Measurements from ENCODE around the gene CUEDC1. TPM values are rescaled to one million over a fixed set of nuclear protein-coding genes. Genes with fewer than 3 reads are reported as not detected.

The CUEDC1 gene
- total RNA-seq, 4 donors from 2014 or later, result 10.2 to 45.4 (median 19.2) TPM

DNA sequence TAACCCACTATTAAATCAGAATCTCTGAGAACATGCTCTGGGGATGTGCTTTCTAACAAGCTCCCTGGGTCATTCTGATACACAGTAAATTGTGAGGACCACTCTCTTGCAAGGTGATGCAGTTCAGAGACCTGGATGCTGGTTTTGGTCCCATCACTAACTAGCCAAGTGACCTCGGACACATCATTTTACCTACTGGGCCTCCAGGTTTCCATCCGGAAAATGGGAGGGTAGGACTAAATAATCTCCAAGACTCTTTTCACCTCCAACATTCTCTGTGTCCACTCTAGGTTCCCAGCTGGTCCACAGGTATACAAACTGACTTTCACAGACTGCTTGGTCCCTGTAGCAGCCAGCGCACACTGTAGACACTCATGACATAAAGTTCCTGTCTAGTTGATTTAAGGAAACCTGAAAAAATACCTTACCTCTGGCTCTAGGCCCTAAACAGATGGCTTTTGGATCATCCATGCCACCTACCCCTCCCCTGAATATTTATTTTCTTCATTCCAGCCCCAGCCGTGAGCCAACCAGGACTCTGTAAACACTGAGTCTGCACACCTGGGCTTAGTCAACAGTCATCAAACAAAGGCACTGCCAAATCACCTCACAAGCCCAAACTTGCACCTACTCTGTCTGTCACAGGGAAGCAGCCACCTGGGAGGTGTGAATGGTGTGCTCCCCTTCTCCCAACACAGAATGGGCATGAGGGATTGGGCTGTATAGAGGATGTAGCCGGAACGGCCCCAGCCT is 54.0 kb downstream of the CUEDC1 start:
- Histone ChIP-seq H3K36me3 (no peaks in the 10 kb centered on the region), H3K9me3 (no peaks in the 10 kb centered on the region), H3K27me3 (no peaks in the 10 kb centered on the region), H3K4me3 (no peak overlapping the region), H3K27ac (peak overlapping the region in 3 of 4 donors; percentile 32 to 83 (median 73)), H3K4me1 (peaks cover 17 to 64% (median 25%) of the 10 kb centered on the region in 4 donors)
- TF ChIP-seq POLR2A (IDR thresholded peaks at IDR 0.05), result no peak
- TF ChIP-seq CTCF (IDR thresholded peaks at IDR 0.05), result no peak
- DNase-seq, result no peak

GRCh38 chr17:57899822-57900221 is 55.4 kb downstream of the CUEDC1 start:
- H3K27ac ChIP-seq, result peak overlapping the region; percentile 17 to 86 (median 70)
- H3K4me1 ChIP-seq, result peaks cover 17 to 70% (median 25%) of the 10 kb centered on the region in 4 donors
- no peaks in the 10 kb centered on the region for H3K9me3 ChIP-seq
- TF ChIP-seq POLR2A (IDR thresholded peaks at IDR 0.05) (no peak), CTCF (IDR thresholded peaks at IDR 0.05) (no peak)
- no peaks in the 10 kb centered on the region for H3K36me3 ChIP-seq
- DNase-seq, result peak in 2 of 3 donors; percentile 76 to 85
- H3K4me3 ChIP-seq, result no peak overlapping the region
- no peaks in the 10 kb centered on the region for H3K27me3 ChIP-seq

DNA sequence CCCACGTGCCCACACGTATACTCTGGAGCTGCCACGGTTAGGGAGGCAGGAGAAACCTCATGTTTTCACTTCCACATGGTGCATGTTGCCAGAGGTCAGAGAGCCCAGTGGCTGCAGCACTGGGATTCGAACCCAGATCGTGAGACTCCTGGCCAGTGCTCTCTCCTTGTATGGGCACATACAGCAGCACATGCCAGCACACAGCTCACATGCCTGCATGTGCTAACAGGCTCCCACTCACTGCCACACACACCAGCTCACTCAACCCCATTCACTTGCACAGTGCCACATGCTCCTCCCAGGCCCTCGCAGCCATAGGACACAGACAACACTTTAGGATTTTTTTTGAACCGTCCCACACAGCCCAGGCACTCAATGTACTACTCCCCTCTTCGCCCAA is 55.8 kb downstream of the CUEDC1 start:
- no peaks in the 10 kb centered on the region for H3K9me3 ChIP-seq
- DNase-seq, result no peak

GRCh38 chr17:57898487-57899311 is 56.5 kb downstream of the CUEDC1 start:
- no peak for TF ChIP-seq CTCF (IDR thresholded peaks at IDR 0.05)
- TF ChIP-seq POLR2A (IDR thresholded peaks at IDR 0.05), result no peak
- Histone ChIP-seq H3K4me1 (peaks cover 17 to 70% (median 21%) of the 10 kb centered on the region in 4 donors), H3K36me3 (no peaks in the 10 kb centered on the region), H3K9me3 (no peaks in the 10 kb centered on the region), H3K27ac (peak overlapping the region; percentile 57 to 86 (median 70)), H3K4me3 (no peak overlapping the region), H3K27me3 (no peaks in the 10 kb centered on the region)
- DNase-seq, result no peak

More for the DNA sequence above, 55.8 kb downstream of the CUEDC1 start:
- H3K27ac ChIP-seq, result peak overlapping the region; percentile 57 to 86 (median 70)
- H3K4me3 ChIP-seq, result no peak overlapping the region
- H3K36me3 ChIP-seq, result no peaks in the 10 kb centered on the region
- H3K4me1 ChIP-seq, result peaks cover 17 to 70% (median 25%) of the 10 kb centered on the region in 4 donors
- TF ChIP-seq CTCF (IDR thresholded peaks at IDR 0.05), result no peak
- TF ChIP-seq POLR2A (IDR thresholded peaks at IDR 0.05), result no peak
- H3K27me3 ChIP-seq, result no peaks in the 10 kb centered on the region

DNA sequence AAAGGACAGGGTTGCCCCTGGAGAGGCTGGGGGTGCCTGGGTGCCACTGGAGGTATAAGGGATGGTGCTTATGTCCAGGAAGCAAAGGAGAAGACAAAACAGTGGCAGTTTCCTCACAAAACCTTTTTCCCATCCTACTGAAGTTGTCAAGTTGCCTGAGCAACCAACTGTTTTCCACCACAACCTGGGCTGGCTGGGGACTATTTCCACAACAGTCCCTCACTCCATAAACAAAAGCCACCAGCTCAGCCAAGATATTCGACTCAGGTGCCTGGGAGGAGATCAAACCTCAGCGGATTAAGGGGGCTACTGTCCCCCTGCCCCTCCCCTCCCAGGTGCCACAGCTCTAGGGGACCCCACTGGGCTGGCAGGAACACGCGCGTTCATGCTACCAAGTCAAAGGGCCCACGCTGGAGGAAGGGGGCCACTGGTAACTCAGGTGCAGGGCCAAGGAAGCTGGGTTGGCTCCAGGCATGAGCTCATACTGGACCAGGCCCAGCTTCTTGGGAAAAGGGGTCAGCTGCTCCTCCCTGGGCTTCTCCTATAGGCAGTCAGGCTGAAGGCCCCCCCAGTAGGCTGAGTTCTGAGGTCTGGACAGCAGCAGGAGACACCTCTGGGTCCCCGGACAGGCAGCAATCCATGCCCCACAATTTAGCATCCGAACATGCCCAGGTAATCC is 59.7 kb downstream of the CUEDC1 start:
- H3K4me3 ChIP-seq, result no peak overlapping the region
- no peaks in the 10 kb centered on the region for H3K27me3 ChIP-seq
- peak overlapping the region in 3 of 4 donors; percentile 14 to 91 (median 33) for H3K27ac ChIP-seq
- H3K9me3 ChIP-seq, result no peaks in the 10 kb centered on the region
- H3K36me3 ChIP-seq, result no peaks in the 10 kb centered on the region
- TF ChIP-seq POLR2A (IDR thresholded peaks at IDR 0.05) (no peak), CTCF (IDR thresholded peaks at IDR 0.05) (no peak)
- H3K4me1 ChIP-seq, result peaks cover 0 to 67% (median 14%) of the 10 kb centered on the region in 4 donors
- DNase-seq, result no peak
